Upper lobe of right lung (tissue), 1 donor: ENCODE data around the gene ASTN2. TPM values are rescaled to one million over a fixed set of nuclear protein-coding genes. Genes with fewer than 3 reads are reported as not detected.

Source experiments
- ATAC-seq: fragments of 200-7000 bp; cut with Tn5 transposase; one replicate; pipeline ENCODE4 v1.9.1; 2020; ENCODE audit warnings: mild to moderate bottlenecking, moderate library complexity
- DNase-seq: peaks from one replicate; pipeline ENCODE4 v3.0.0-alpha.2; 2020
- H3K27ac ChIP-seq: fragments of 200-600 bp; one replicate; pipeline ENCODE4 v1.8.0; 2022
- H3K27me3 ChIP-seq: fragments of 200-600 bp; one replicate; pipeline ENCODE4 v1.8.0; 2022; ENCODE audit warnings: mild to moderate bottlenecking
- H3K36me3 ChIP-seq: fragments of 200-600 bp; one replicate; pipeline ENCODE4 v1.8.0; 2022
- H3K4me1 ChIP-seq: fragments of 200-600 bp; one replicate; pipeline ENCODE4 v1.8.0; 2022
- H3K4me3 ChIP-seq: fragments of 200-600 bp; one replicate; pipeline ENCODE4 v1.8.0; 2022; ENCODE audit warnings: mild to moderate bottlenecking
- H3K9me3 ChIP-seq: fragments of 200-600 bp; one replicate; pipeline ENCODE4 v1.8.0; 2022
- CTCF ChIP-seq: fragments of 200-600 bp; IDR thresholded peaks from one replicate; pipeline ENCODE4 v1.8.0; 2022; ENCODE audit warnings: antibody characterized with exemption
- intact Hi-C: fragments of 100-400 bp; cut with DNase I; formaldehyde crosslinking; loops from one replicate; pipeline ENCODE4 v1.11.0; 2022
- total RNA-seq: library from RNA; stranded (reverse); fragmentation: NEBNext Ultra II Directional; extraction: Animal tissue kit (Norgen Biotek cat#: 25700); gene quantifications from one replicate; pipeline ENCODE4 v1.2.1, GENCODE V29; 2021
- donor health status: DM: no; HTN: yes; CAD: no; lungs with severe emphysema.

The ASTN2 gene
- total RNA-seq, 1 donor from 2014 or later: 3.8 TPM

GRCh38 chr9:117444501-117444900, 29.6 kb upstream of the ASTN2 start:
- H3K27ac ChIP-seq: no peak overlapping the region
- no peaks in the 10 kb centered on the region for H3K27me3 ChIP-seq
- intact Hi-C loops: no loop called here
- no peak for DNase-seq
- H3K9me3 ChIP-seq: no peaks in the 10 kb centered on the region
- TF ChIP-seq CTCF: no peak
- no peak overlapping the region for H3K4me3 ChIP-seq
- no peaks in the 10 kb centered on the region for H3K36me3 ChIP-seq
- H3K4me1 ChIP-seq: no peaks in the 10 kb centered on the region
- ATAC-seq: no peak

- Histone ChIP-seq H3K9me3 (no peaks in the 10 kb centered on the region), H3K36me3 (no peaks in the 10 kb centered on the region), H3K4me3 (no peak overlapping the region), H3K4me1 (no peaks in the 10 kb centered on the region), H3K27ac (no peak overlapping the region), H3K27me3 (no peaks in the 10 kb centered on the region)
- TF ChIP-seq CTCF: no peak
- intact Hi-C loops: no loop called here
- ATAC-seq: no peak
- DNase-seq: no peak
Observed at GRCh38 chr9:117437283-117437682, 22.4 kb upstream of the ASTN2 start.

GRCh38 chr9:117435630-117436261, 20.9 kb upstream of the ASTN2 start:
- ATAC-seq: no peak

GRCh38 chr9:117434566-117434965, 19.7 kb upstream of the ASTN2 start:
- intact Hi-C loops: no loop called here
- H3K27ac ChIP-seq: no peak overlapping the region
- no peak for ATAC-seq
- H3K4me1 ChIP-seq: no peaks in the 10 kb centered on the region
- DNase-seq: no peak
- no peaks in the 10 kb centered on the region for H3K27me3 ChIP-seq
- no peaks in the 10 kb centered on the region for H3K9me3 ChIP-seq
- no peak overlapping the region for H3K4me3 ChIP-seq
- H3K36me3 ChIP-seq: no peaks in the 10 kb centered on the region
- TF ChIP-seq CTCF: no peak

More at GRCh38 chr9:117435630-117436261, 20.9 kb upstream of the ASTN2 start:
- no peak for DNase-seq
- Histone ChIP-seq H3K27ac (no peak overlapping the region), H3K4me3 (no peak overlapping the region), H3K36me3 (no peaks in the 10 kb centered on the region), H3K9me3 (no peaks in the 10 kb centered on the region), H3K27me3 (no peaks in the 10 kb centered on the region), H3K4me1 (no peaks in the 10 kb centered on the region)
- TF ChIP-seq CTCF: no peak
- intact Hi-C loops: no loop called here

- DNase-seq: no peak
- no peak for ATAC-seq
- intact Hi-C loops: no loop called here
Observed at GRCh38 chr9:117430813-117431212, 16.0 kb upstream of the ASTN2 start.

More at GRCh38 chr9:117430813-117431212, 16.0 kb upstream of the ASTN2 start:
- no peaks in the 10 kb centered on the region for H3K36me3 ChIP-seq
- H3K4me1 ChIP-seq: no peaks in the 10 kb centered on the region
- H3K9me3 ChIP-seq: no peaks in the 10 kb centered on the region
- no peak overlapping the region for H3K4me3 ChIP-seq
- no peak overlapping the region for H3K27ac ChIP-seq
- no peaks in the 10 kb centered on the region for H3K27me3 ChIP-seq
- TF ChIP-seq CTCF: no peak
